Gastrocnemius medialis (tissue), 4 donors: ENCODE results near the gene CLK1.

Experiments used
- CTCF ChIP-seq, 5 experiments: fragments of 450-650 bp in 3 of 5; fragments of 200-600 bp in 2 of 5; sonication (generic) in 2 of 5; IDR thresholded peaks in 4 of 5; conservative IDR thresholded peaks in 1 of 5; 1 replicate in 4 of 5; 2 replicates in 1 of 5; pipeline ENCODE4 v1.5.1; 2016 to 2019; ENCODE audit warnings: antibody characterized with exemption in 5 of 5, mild to moderate bottlenecking in 3 of 5, moderate library complexity in 3 of 5
- POLR2A ChIP-seq, 2 donors: fragments of 450-650 bp; IDR thresholded peaks; one replicate each; pipeline ENCODE4 v1.6.1; 2017; ENCODE audit warnings: antibody characterized with exemption in 2 of 2, mild to moderate bottlenecking in 2 of 2, moderate library complexity in 2 of 2

- TF ChIP-seq CTCF (IDR thresholded peaks at IDR 0.05 in 4 of 5, conservative IDR thresholded peaks at IDR 0.05 in 1 of 5) (no peak), POLR2A (IDR thresholded peaks at IDR 0.05) (no peak)
Observed at GRCh38 chr2:200810252-200810997, 54.0 kb downstream of the CLK1 start.
